ENCODE results near the gene C14orf119. TPM values are rescaled to one million over a fixed set of nuclear protein-coding genes. Genes with fewer than 3 reads are reported as not detected.
A peak's percentile ranks its signal among the peaks of the same experiment; 100 is the strongest.

The C14orf119 gene
- total RNA-seq, 1 experiment from 2014 or later = 46.8 TPM

GRCh38 chr14:23071244-23071920 lies 23.9 kb upstream of the C14orf119 start:
- Histone ChIP-seq H3K79me2 (ENCODE audit: insufficient read depth, low read length) (peaks cover 67% of the 10 kb centered on the region), H4K20me1 (ENCODE audit: insufficient read depth) (no peaks in the 10 kb centered on the region), H3K9me2 (ENCODE audit: insufficient read depth) (no peaks in the 10 kb centered on the region), H3K9me3 (ENCODE audit: control insufficient read depth in 1 of 2, insufficient read depth in 1 of 2, low read depth in 1 of 2, low read length in 2 of 2) (no peaks in the 10 kb centered on the region), H3K27me3 (ENCODE audit: insufficient read depth, low read length) (no peaks in the 10 kb centered on the region), H3K9ac (ENCODE audit: low read length) (peak overlapping the region; percentile 95), H3K36me3 (ENCODE audit: control insufficient read depth in 1 of 2, insufficient read depth in 2 of 2, low read length in 2 of 2) (peaks cover 37 to 52% of the 10 kb centered on the region in 2 experiments), H3K4me2 (ENCODE audit: low read length) (peak overlapping the region; percentile 93), H2AFZ (ENCODE audit: low read depth, low read length, poor library complexity, severe bottlenecking) (no peak overlapping the region), H3K4me1 (ENCODE audit: control insufficient read depth in 1 of 2, insufficient read depth in 2 of 2, low read length in 2 of 2) (peaks cover 34 to 46% of the 10 kb centered on the region in 2 experiments), H3K4me3 (replicated peaks in 1 of 2; ENCODE audit: low read depth in 1 of 2, low read length in 2 of 2) (peak overlapping the region; percentile 94 to 97), H3K27ac (ENCODE audit: low read depth, low read length) (peak overlapping the region; percentile 65)
- ChIA-PET RAD21 (ENCODE audit: low non-redundant PET in 1 of 2, low total read pairs in 2 of 2, uncharacterized antibody in 2 of 2, unreplicated experiment in 2 of 2) (interaction anchor here in 1 of 2 experiments (0.9 to 1.4 kb wide), 3 partner anchors 23 to 85 kb away, joined by 3 to 4 read pairs (median 3); partner anchors contain the start of genes ACIN1 and C14orf119), CTCF (interaction anchor here (1.0 to 2.6 kb wide), 7 partner anchors 9 to 85 kb away, joined by 4 to 14 read pairs (median 12); partner anchors contain the start of genes ACIN1, C14orf119 and CDH24), POLR2A (interaction anchor here (0.7 to 5.4 kb wide), 6 partner anchors 9 to 89 kb away, joined by 3 to 35 read pairs (median 4); partner anchors contain the start of genes ACIN1, AJUBA, C14orf119 and CDH24)
- no TSS peak for BruUV-seq (replicated peaks)
- DNase-seq (ENCODE audit: low read depth, low spot score) = no peak
- ATAC-seq = peak; percentile 91
- intact Hi-C loops (cut with micrococcal nuclease) = no loop called here
- no peak for TF ChIP-seq ATF3 (IDR thresholded peaks at IDR 0.05)
- no peak for TF ChIP-seq JUND (IDR thresholded peaks at IDR 0.05)
- peak; percentile 95 for TF ChIP-seq POLR2AphosphoS5 (IDR thresholded peaks at IDR 0.05; ENCODE audit: low read depth, low read length)
- peak; percentile 88 for TF ChIP-seq POLR2A (IDR thresholded peaks at IDR 0.05; ENCODE audit: borderline replicate concordance, extremely low read depth, insufficient read depth, insufficient read length)
- 0 out of 2 replicates have a peak, but pooled peaks have one; percentile 31 for TF ChIP-seq MAX (IDR thresholded peaks at IDR 0.05)
- TF ChIP-seq SRF (IDR thresholded peaks at IDR 0.05; ENCODE audit: low read depth) = no peak
- no peak for TF ChIP-seq FOSL1 (IDR thresholded peaks at IDR 0.05; ENCODE audit: low read depth)
- no peak for TF ChIP-seq EZH2phosphoT487 (IDR thresholded peaks at IDR 0.05; ENCODE audit: borderline replicate concordance)
- TF ChIP-seq ZBTB33 (IDR thresholded peaks at IDR 0.05; ENCODE audit: extremely low read depth, insufficient replicate concordance, low read length) = no peak
- TF ChIP-seq SP1 (IDR thresholded peaks at IDR 0.05; ENCODE audit: low read depth) = no peak
- no peak for TF ChIP-seq ELF1 (IDR thresholded peaks at IDR 0.05; ENCODE audit: borderline replicate concordance, low read depth)
- TF ChIP-seq RAD21 (IDR thresholded peaks at IDR 0.05; ENCODE audit: low read depth) = no peak
- TF ChIP-seq CEBPB (IDR thresholded peaks at IDR 0.05; ENCODE audit: low read depth) = no peak
- no peak for TF ChIP-seq EZH2 (IDR thresholded peaks at IDR 0.05)
- TF ChIP-seq CTCF (IDR thresholded peaks at IDR 0.05 in 2 of 3, conservative IDR thresholded peaks at IDR 0.05 in 1 of 3; ENCODE audit: borderline replicate concordance in 1 of 3, insufficient read depth in 1 of 3, low read depth in 2 of 3, low read length in 2 of 3) = no peak
- TF ChIP-seq SIN3A (IDR thresholded peaks at IDR 0.05; ENCODE audit: low read depth) = peak; percentile 36; the same call in 1 of the 2 replicates
- peak; percentile 29; the same call in 1 of the 2 replicates for TF ChIP-seq ZFX (IDR thresholded peaks at IDR 0.05)
- TF ChIP-seq EGR1 (IDR thresholded peaks at IDR 0.05; ENCODE audit: low read depth) = no peak
- TF ChIP-seq TCF7L2 (IDR thresholded peaks at IDR 0.05; ENCODE audit: borderline replicate concordance, extremely low read depth, insufficient read depth, insufficient read length) = no peak
- TF ChIP-seq ZNF274 (IDR thresholded peaks at IDR 0.05; ENCODE audit: low read depth, low read length) = no peak
- TF ChIP-seq CBX3 (IDR thresholded peaks at IDR 0.05; ENCODE audit: low read depth) = peak; percentile 28; the same call in 1 of the 2 replicates
- peak; percentile 95 for TF ChIP-seq YY1 (IDR thresholded peaks at IDR 0.05; ENCODE audit: extremely low read depth, insufficient replicate concordance, low read depth, low read length)

Measured in HCT116 (cell line).